RPMI7951 (cell line): Measurements from ENCODE around the gene SEC14L2. TPM values are rescaled to one million over a fixed set of nuclear protein-coding genes. Genes with fewer than 3 reads are reported as not detected.

ENCODE experiments used
- DNase-seq: peaks from one replicate; pipeline ENCODE4 v3.0.0-alpha.2; 2012; ENCODE audit warnings: low read depth
- total RNA-seq: library from RNA; depleted of rRNA; stranded (reverse); fragments of >200 nt; shearing (Covaris generic); gene quantifications from 2 replicates; pipeline ENCODE4 v1.2.3, GENCODE V29; 2014; rRNA removed

Gene SEC14L2
- 9.7 and 15.3 TPM in 2 replicates for total RNA-seq

GRCh38 chr22:30396871-30397655 lies at the start of gene SEC14L2:
Gene SEC14L2, plus strand, starts transcription at chr22:30397018. Its CDS starts 99 bp downstream, at chr22:30397117.
- peak; percentile 63 for DNase-seq

DNA sequence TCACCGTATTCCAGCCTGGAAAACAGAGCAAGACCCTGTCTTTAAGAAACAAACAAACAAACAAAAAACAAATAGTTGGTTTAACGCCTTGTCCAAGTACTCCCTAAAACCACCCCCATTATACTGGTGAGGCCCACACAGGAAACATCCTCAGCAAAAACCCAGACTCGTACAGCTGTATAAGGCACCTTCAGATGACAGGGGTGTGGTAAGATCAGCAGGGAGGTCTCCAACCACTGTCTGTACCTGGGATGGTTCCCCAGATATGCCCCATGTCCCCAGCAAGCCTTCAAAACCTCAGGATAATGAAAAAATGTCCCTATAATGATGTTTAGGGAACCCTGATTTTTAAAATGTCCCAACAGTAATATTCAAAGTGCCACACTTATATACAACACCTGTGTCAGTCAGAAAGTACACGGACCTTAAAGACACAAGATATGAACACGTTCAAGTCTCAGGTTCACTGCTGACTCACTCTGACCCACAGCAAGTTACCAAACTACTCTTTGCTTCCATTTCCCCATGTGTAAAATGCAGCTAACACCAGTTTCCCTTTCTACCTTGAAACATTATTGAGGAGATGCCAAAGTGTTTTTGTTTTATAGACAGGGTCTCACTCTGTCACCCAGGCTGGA lies 49.4 kb upstream of the SEC14L2 start:
- DNase-seq = no peak

GRCh38 chr22:30348404-30348803 lies 48.4 kb upstream of the SEC14L2 start:
- DNase-seq = no peak

DNA sequence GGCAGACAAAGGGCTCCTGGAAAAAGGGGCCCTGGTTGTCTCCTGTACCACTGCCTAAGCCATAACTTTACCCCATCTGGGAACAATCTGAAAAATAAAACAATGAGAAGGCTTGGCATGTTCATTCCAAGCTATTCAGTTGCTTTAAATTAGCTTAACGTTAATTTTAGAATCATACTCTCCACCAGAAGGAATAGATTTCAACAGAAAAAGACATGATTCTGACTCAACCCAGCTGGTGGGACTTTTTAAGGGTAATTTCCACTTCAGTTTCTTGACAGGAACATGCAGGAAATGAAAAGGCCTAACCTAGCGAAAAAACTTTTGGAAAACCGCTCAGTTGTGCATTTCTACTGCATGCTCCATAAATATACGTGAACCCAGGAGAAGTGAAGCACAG lies 48.0 kb upstream of the SEC14L2 start:
- no peak for DNase-seq

DNA sequence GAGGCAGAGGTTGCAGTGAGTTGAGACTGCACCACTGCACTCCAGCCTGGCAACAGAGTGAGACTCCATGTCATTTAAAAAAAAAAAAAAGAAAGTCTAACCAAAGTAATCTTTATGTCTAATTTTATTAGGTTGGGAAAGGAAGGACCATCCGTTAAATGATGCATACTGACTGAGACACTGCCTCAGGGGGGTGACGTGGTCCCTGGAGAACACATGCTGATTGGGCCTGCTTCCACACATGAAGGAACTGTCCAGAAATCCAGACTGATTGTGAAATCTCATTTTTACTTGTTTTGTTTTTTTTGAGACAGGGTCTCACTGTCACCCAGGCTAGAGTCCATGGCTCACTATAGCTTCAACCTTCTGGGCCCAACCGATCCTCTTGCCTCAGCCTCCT lies 45.6 kb upstream of the SEC14L2 start:
- peak; percentile 26 for DNase-seq

DNA sequence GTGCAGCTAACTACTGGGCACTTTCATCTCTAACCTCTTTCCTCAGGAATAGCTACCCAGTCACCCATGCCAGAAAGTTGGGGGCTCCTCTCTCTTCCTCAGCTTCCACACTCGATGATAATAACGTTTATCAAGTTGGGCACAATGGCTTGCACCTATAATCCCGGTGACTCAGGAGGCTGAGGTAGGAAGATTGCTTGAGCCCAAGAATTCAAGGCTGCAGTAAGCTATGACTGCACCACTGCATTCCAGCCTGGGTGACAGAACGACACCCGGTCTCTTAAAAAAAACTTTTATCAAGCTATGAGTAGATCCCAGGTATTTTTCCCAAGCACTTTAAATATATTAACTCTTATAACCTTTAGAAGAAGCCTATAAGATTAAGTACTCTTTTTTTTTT lies 42.2 kb upstream of the SEC14L2 start:
- DNase-seq = no peak

DNA sequence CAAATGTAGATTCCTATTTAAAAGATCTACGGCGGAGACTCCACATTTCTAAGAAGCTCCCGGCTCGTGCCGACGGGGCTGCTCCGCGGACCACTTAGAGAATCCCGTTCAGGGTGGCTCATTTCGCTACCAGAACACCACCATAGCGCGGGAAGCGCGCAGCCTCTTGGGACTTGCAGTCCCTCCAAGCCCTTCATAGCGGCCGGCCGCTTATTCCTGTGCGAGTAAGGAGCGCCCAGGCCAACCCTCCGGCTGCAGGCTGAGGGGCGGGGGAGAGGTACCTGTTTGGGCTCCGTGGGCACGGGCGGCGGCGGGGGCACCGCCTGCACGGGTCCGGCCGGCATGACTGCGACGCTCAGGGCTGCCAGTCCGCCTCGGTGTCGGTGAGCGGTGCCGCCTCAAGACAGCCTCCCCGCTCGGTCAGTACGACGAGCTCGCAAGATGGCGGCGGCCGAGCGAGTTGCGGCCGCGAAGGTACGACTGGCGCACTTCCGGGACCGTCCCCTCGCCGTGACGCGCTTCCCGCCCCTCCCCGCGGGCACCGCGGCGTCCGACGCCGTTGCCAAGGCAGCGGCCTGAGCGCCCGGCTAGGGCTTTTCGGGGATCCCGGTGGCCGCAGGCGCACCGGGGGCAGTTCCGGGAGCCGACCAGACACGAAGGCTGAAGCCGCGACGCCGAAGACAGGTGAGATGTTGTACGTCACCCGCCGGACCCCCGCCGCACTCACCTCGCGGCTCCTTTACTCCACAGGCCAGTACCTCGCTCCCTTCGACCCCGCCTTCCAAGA lies 40.2 kb upstream of the SEC14L2 start, which contains the start of the genes CCDC157 and SF3A1:
TSS of gene CCDC157 (plus strand) at position 559 of the 787 bp plus-strand sequence. CDS start 8,994 bp downstream, outside the sequence.
TSS of gene SF3A1 (minus strand) at position 446 of the 787 bp plus-strand sequence. CDS start at position 344, 102 bp downstream.
- DNase-seq = peak; percentile 83

GRCh38 chr22:30357236-30357570 lies 39.6 kb upstream of the SEC14L2 start:
- DNase-seq = no peak

- DNase-seq = no peak
Observed at GRCh38 chr22:30357650-30358215, 39.1 kb upstream of the SEC14L2 start.

GRCh38 chr22:30358541-30358940 lies 38.3 kb upstream of the SEC14L2 start:
- DNase-seq = no peak

DNA sequence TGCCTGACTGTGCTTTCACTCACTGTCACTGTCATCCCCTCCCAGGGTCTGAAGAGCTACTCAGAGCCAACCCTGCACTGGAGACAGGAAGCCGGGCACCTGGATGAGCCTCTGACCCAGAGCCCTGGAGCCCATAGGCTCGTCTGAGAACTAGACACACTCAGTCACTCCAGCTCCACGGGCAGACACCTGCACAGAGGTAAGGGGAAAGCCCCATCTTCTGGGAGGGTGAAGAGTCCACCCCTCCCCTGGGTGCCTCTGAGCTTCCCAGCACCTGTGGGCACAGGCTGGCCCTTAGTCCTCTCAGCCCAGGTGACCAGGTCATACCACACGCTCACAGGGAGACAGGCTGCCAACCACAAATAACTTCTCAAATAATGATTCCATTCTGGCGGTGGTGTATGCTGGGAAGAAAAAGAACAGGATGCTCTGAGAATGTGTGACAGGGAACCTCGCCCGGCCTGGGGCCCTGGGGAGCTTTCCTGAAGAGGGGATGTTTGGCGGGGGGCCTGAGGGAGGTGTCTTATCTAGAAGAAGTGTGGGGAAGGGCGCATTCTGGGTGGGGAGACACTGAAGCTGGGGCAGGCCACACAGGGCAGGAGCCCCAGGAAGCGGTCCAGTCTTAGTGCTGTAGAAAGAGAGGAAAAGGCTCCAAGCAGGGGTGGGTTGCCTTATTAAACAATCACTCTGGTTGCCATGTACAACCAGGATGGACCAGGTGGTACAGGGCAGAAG lies 34.7 kb upstream of the SEC14L2 start:
- no peak for DNase-seq

DNA sequence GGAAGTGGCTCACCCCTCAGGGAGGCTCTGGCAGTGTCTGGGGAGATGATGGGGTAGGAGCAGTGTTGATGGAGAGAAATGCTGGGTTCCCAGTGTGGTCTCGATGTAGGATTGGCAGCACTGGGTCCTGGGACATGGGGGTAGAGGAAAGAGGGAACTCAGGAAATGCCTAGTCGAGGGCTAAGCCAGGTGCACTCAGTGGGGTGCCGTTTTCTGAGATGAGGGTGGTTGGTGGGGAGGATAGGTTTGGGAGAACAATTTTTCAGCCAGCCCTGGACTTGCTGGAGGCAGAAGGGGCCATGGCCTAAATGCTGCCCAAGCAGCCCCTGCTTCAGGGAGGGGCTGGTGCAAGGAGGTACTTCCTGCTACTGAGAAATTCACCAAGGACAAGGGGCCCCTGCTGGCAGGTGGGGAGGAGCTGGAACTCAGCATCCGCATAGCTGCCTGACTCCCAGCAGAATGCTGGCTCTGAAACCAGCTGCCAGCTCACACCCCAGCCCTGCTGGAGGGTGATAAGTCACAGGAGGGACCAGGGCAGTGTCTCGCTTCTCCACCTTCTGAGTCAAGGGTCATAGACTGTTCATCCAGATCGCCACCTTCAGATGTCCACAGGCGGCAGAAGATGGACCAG lies 34.1 kb upstream of the SEC14L2 start:
- no peak for DNase-seq

DNA sequence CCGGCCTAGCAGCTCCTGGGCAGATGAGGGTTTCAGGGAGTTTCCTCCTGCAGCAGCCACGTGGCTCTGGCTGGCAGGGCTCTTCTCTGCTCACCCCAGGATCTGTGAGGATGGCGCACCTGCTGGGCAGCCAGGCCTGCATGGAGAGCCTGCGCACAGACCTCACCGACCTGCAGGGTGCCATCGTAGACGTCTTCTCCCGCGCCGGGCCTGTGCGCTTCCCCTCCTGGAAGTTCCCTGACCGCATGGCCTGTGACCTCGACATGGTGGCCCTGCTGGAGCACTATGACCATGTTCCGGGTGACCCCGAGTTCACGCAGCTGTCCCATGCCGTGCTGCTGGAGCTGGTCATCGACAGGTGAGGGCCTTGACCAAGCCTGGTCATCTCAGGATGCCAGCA lies 30.9 kb upstream of the SEC14L2 start:
- DNase-seq = no peak

GRCh38 chr22:30368420-30368819 lies 28.4 kb upstream of the SEC14L2 start:
- no peak for DNase-seq

DNA sequence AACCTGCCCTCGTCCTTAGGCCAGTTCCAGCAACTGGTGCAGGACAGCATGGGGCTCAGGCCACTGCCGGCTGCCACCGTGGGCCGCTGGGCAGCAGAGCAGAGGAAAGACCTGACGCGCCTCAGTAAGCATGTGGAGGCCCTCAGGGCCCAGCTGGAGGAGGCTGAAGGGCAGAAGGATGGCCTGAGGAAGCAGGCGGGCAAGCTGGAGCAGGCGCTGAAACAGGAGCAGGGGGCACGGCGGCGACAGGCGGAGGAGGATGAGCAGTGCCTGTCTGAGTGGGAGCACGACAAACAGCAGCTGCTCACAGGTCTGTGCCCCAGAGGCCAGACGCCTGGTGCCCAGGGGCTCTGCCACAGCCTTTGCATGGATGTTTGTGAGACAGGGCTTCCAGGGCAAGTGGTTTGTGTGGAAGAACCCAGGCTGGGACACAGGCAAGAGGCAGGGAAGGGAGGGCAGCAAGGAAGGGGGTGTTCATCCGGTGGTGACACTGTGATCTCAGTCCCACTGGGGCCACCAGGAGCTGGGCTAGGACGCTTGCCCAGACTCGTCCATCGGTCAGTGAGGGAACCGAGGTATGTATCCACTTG lies 26.1 kb upstream of the SEC14L2 start:
- DNase-seq = no peak

DNA sequence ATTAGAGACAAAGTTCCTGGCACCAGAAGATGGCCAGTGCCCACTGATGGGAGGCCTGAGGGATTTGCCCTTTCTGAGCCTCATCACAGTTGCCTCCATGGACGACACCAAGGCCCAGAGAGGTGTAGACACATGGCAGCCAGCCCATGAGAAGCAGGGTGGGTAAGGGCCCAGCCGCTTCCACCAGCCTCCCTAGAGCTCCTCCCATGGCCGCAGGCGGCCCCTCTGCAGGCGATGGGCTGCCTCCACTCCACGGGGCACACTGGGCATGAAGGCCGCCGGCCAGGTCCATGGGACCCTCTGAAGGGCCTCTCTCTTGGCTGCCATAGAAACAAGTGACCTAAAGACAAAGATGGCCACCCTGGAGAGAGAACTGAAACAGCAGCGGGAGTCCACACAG lies 25.5 kb upstream of the SEC14L2 start:
- DNase-seq = no peak

GRCh38 chr22:30371981-30372380 lies 24.8 kb upstream of the SEC14L2 start:
- no peak for DNase-seq

DNA sequence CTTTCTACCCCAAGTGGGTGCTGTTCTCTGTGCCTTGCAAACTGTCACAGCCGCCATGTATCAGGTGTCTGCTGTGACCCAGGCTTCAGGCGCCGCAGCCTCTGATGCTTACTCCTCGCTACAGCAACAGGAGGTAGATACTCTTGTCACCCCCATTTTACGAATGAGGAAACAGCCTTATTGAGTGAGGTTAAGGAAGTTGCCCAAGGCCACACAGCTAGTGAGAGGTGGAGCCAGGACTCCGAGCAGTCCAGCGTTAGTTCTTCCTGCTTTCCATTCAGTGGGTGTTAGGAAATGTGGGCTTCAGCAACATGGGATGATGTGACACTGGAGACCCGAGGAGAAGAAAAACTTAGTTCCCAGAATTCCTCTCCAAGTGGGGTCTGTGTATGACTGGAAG lies 23.9 kb upstream of the SEC14L2 start:
- DNase-seq = no peak

DNA sequence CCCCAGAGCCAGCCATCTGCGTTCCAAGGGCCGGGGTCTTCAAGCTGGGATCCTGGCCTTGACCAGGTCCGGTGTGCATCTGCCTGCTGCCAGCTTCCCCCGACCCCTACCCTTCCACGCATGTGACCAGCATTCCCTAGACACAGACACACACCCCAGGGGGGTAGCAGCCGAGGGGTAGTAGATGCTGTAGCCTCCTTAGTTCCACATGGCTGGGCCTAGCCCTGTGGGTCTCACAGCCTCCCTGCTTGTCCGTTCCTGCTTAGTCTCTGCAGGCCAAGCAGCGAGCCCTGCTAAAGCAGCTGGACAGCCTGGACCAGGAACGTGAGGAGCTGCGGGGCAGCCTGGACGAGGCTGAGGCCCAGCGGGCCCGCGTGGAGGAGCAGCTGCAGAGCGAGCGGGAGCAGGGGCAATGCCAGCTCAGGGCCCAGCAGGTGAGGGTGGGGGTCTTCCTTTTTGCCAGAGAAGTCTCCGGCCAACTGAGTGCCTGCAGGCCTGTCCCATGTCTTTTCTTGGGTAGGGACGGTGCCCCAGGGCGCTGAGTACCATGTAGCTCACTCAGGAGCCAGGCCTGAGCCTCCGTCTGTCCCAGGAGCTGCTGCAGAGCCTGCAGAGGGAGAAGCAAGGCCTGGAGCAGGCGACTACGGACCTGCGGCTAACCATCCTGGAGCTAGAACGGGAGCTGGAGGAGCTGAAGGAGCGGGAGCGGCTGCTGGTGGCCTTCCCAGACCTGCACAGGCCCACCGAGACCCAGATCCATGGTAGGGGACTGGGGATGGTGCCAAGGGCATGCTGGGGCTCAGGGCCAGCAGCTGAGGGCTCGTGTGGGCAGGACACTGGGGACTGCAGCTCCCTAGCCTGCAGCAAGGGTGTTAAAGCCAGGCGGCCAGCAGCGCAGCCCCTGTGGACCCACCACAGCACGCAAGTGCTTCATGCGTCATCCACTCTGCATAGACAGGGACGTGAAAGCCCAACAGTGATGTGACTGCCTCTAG lies 23.2 kb upstream of the SEC14L2 start:
- no peak for DNase-seq
